ENCODE data around the gene CASKIN2. TPM values are rescaled to one million over a fixed set of nuclear protein-coding genes. Genes with fewer than 3 reads are reported as not detected.

Gene CASKIN2
- total and polyA plus RNA-seq, 3 donors from 2014 or later, result 15.6 to 22.6 (median 16.9) TPM

DNA sequence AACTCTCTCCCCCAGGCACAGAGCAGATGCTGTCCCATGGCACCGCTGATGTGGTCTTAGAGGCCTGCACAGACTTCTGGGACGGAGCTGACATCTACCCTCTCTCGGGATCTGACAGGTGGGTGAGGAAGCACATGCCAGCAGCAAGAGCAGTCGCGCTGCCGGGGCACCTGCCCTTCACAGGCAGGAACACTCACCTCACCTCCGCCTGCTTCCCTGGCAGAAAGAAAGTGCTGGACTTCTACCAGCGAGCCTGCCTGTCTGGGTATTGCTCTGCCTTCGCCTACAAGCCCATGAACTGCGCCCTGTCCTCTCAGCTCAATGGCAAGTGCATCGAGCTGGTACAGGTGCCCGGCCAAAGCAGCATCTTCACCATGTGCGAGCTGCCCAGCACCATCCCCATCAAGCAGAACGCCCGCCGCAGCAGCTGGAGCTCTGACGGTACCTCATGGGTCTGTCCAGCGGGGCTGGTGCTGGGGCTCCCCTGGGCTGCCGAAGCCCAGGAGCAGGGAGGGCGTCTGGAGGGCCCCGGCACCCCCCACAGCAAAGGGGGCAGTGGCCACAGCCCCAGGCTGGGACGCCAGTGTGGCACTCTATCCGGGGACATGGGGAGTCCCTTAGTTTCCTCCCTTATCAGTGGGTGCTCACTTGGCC lies 21.7 kb downstream of the CASKIN2 start:
- H3K9me3 ChIP-seq, result no peaks in the 10 kb centered on the region
- intact Hi-C loops (cut with DNase I; ENCODE audit: low total_unique reads), result no loop called here
- H3K4me3 ChIP-seq, result no peak overlapping the region
- 92% methylated on average over 23 of the region's 23 CpGs; no CpG with 5 or more reads in 1 of the 2 donors for WGBS, 2 donors
- H3K4me1 ChIP-seq, result peaks cover 14% of the 10 kb centered on the region
- H3K27ac ChIP-seq, result no peak overlapping the region
- no peaks in the 10 kb centered on the region for H3K36me3 ChIP-seq (ENCODE audit: low read depth, missing control alignments)
- no peak for DNase-seq
- no peak for TF ChIP-seq POLR2A (IDR thresholded peaks at IDR 0.05)
- TF ChIP-seq CTCF (IDR thresholded peaks at IDR 0.05), result no peak
- no peaks in the 10 kb centered on the region for H3K27me3 ChIP-seq

DNA sequence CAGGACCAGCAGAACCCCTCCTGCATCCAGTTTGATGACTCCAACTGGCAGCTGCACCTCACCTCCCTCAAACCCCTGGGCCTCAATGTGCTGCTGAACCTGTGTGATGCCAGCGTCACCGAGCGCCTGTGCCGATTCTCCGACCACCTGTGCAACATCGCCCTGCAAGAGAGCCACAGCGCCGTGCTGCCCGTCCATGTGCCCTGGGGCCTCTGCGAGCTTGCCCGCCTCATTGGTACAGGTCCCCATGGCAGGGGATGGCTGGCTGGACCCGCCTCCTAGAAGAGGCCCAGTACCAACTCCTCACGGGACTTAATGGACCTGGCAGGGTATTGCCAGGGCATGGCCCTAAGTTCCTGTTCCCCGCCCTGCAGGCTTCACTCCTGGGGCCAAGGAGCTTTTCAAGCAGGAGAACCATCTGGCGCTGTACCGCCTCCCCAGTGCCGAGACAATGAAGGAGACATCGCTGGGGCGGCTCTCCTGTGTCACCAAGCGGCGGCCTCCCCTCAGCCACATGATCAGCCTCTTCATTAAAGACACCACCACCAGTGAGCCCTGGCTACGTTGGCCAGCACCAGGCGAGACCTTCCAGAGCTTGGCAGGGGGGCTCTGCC lies 22.7 kb downstream of the CASKIN2 start:
- Histone ChIP-seq H3K27me3 (no peaks in the 10 kb centered on the region), H3K4me3 (no peak overlapping the region), H3K36me3 (ENCODE audit: low read depth, missing control alignments) (no peaks in the 10 kb centered on the region), H3K9me3 (no peaks in the 10 kb centered on the region), H3K27ac (no peak overlapping the region), H3K4me1 (peaks cover 14% of the 10 kb centered on the region)
- WGBS, 2 donors, result 89 to 93% methylated on average over 3 to 23 of the region's 23 CpGs
- no peak for DNase-seq
- intact Hi-C loops (cut with DNase I; ENCODE audit: low total_unique reads), result no loop called here
- no peak for TF ChIP-seq CTCF (IDR thresholded peaks at IDR 0.05)
- no peak for TF ChIP-seq POLR2A (IDR thresholded peaks at IDR 0.05)

DNA sequence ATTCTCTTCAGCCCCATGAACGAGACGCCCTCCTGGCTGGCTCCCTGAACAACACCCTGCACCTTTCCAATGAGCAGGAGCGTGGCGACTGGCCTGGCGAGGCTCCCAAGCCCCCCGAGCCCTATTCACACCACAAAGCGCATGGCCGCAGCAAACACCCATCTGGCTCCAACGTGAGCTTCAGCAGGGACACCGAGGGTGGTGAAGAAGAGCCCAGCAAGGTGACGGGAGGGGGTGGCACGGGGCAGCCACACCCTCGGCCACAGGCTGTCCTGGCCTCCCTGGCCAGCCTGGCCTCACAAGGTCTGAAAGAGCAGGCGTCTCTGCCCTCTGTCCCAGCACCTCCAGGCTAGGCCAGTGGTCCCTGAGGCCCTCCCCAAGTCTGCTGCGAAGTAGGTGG lies 23.7 kb downstream of the CASKIN2 start:
- no peak overlapping the region for H3K27ac ChIP-seq
- intact Hi-C loops (cut with DNase I; ENCODE audit: low total_unique reads), result no loop called here
- peaks cover 24% of the 10 kb centered on the region for H3K4me1 ChIP-seq
- no peaks in the 10 kb centered on the region for H3K36me3 ChIP-seq (ENCODE audit: low read depth, missing control alignments)
- DNase-seq, result no peak
- TF ChIP-seq POLR2A (IDR thresholded peaks at IDR 0.05), result no peak
- no peak for TF ChIP-seq CTCF (IDR thresholded peaks at IDR 0.05)
- no peaks in the 10 kb centered on the region for H3K27me3 ChIP-seq
- H3K4me3 ChIP-seq, result no peak overlapping the region
- no peaks in the 10 kb centered on the region for H3K9me3 ChIP-seq
- 90 to 94% methylated on average over 7 to 15 of the region's 15 CpGs for WGBS, 2 donors

GRCh38 chr17:75490953-75491649 lies 24.2 kb downstream of the CASKIN2 start:
- Histone ChIP-seq H3K4me3 (no peak overlapping the region), H3K36me3 (ENCODE audit: low read depth, missing control alignments) (no peaks in the 10 kb centered on the region), H3K4me1 (peaks cover 30% of the 10 kb centered on the region), H3K9me3 (no peaks in the 10 kb centered on the region), H3K27me3 (no peaks in the 10 kb centered on the region), H3K27ac (no peak overlapping the region)
- TF ChIP-seq CTCF (IDR thresholded peaks at IDR 0.05) (no peak), POLR2A (IDR thresholded peaks at IDR 0.05) (no peak)
- DNase-seq, result no peak
- 89 to 92% methylated on average over 10 to 19 of the region's 19 CpGs for WGBS, 2 donors
- intact Hi-C loops (cut with DNase I; ENCODE audit: low total_unique reads), result no loop called here
